ENCODE data around the gene CLEC18A. TPM values are rescaled to one million over a fixed set of nuclear protein-coding genes. Genes with fewer than 3 reads are reported as not detected.

The CLEC18A gene
- total RNA-seq, 4 donors from 2014 or later = 0.65 to 3.0 (median 1.9) TPM

DNA sequence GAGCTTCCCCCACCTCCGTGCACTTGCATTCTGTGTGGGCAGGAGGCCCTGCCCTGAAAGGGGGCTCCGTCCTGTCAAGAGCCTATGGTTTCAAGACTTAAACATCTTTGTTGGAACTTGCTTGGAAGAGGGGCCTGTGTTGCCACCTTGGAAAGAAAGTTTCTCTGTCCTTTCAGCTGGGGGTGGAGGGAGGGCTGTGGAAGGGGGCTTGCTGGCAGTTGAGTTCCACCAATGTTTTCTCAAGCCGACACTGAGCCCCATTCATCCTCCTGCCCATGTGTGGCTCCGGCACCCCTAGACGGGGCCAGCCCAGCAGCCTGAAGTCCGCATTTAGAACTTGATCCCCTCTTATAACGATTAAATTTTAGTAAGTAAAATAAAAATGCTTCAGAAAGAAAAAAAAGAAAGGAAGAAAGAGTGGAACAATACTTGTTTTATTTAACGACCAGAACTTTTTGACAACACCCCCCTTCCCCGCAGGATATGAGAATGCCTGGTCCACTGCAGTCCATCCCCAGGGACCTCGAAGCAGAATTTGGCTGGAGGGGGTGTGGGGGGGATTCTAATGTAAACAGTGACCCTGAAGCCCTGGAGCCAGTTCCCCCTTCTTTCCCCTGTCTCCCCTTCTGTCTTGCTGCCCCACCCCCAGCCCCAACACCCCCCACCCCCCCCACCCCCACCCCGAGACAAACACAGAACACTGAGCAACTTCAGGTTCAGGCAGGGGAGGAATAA is 26.9 kb upstream of the CLEC18A start:
- TF ChIP-seq, protein P1, sequence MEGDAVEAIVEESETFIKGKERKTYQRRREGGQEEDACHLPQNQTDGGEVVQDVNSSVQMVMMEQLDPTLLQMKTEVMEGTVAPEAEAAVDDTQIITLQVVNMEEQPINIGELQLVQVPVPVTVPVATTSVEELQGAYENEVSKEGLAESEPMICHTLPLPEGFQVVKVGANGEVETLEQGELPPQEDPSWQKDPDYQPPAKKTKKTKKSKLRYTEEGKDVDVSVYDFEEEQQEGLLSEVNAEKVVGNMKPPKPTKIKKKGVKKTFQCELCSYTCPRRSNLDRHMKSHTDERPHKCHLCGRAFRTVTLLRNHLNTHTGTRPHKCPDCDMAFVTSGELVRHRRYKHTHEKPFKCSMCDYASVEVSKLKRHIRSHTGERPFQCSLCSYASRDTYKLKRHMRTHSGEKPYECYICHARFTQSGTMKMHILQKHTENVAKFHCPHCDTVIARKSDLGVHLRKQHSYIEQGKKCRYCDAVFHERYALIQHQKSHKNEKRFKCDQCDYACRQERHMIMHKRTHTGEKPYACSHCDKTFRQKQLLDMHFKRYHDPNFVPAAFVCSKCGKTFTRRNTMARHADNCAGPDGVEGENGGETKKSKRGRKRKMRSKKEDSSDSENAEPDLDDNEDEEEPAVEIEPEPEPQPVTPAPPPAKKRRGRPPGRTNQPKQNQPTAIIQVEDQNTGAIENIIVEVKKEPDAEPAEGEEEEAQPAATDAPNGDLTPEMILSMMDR (IDR thresholded peaks at IDR 0.05; ENCODE audit: low read depth) = no peak

DNA sequence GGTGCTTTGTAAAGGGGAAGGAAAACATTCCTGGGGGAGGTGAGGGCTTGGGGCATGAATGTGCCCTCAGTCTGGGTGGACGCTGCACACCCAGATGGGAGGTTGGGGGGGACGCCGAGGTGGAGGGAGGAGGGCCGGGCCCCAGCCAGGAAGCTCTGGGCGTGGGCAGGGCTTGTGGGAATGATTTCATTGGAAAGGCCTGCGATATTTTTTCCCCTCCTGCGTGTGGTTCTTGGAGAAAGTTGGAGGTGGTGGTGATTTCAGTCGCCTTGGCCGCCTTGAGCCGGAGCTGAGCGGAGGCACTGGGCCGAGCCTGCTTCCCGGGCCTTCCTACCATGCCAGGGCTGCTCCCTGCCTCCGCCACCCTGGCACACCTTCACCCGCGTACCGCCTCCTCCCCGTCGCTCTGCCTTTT is 26.4 kb upstream of the CLEC18A start:
- TF ChIP-seq, protein P1 (IDR thresholded peaks at IDR 0.05; ENCODE audit: low read depth) = no peak

DNA sequence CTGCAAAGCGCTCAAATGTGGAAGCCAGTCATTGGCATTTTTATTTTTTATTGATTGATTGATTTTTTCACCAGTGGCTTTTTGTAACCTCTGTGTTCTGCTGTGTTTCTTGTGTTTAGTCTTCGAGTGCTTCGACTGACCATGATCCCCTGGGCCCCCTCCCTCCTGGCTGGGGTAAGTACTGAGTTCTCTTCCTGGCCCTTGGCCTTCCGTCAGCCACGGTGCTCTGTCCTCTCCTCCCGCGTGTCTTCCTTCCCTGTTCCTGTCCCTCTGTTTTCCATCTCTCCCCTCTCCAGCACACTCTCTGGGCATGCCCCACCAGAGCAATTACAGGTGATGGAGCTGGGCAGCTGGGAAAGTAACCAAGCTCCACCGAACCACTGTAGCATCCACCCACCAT is 25.8 kb upstream of the CLEC18A start:
- TF ChIP-seq, protein P1 (IDR thresholded peaks at IDR 0.05; ENCODE audit: low read depth) = no peak

DNA sequence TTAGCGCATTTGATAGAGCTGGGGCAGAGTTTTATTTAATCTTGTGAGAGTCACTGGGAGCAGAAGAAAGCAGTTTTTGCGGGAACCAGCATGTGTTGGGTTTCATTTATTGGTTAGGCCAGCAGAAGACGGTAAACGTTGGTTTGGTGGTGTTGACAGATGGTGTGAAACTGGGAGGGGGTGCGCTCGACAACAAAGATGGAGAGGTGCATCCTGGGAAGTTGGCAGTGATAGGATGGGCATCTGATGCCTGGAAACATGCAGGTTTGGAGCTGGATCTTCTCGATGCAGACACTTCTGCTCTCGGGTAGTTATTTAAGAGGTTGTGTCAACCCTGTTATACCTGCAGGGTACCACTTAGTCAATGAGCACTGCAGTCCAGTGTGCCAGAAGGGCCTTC is 24.9 kb upstream of the CLEC18A start:
- TF ChIP-seq, protein P1 (IDR thresholded peaks at IDR 0.05; ENCODE audit: low read depth) = no peak

DNA sequence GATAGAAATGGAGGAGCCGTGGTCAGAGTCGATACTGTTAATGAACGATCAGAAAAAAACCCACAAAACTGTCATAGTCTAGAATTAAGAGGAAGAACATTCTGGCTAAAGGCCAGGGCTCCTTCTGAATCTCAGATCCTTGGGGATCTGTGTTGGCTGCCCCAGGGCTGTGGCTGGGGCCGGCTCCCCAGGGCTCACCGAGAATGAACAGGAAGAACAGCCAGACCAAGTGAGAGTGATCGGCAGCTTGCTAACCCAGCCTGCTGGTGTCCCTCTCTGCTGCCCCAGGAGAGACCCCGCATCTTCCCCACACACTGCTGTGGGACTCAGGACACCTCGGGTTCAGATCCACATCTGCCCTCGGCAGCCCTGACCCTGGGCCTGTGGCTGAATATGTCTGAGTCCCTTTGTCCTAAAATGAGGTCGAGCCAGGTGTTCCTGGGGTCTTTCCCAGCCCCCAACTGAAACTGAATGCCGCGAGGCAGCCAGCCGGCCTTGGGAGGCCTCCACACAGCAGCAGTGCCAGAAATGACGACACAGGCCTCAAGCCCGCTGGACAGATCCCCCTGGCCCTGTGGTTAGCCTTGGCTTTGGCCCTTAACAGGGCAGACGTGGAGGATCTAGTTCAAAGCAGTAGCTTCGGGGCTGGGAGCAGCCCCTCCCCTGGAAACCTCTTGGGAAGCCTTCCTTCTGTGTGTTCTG is 23.9 kb upstream of the CLEC18A start:
- TF ChIP-seq, protein P1 (IDR thresholded peaks at IDR 0.05; ENCODE audit: low read depth) = no peak

DNA sequence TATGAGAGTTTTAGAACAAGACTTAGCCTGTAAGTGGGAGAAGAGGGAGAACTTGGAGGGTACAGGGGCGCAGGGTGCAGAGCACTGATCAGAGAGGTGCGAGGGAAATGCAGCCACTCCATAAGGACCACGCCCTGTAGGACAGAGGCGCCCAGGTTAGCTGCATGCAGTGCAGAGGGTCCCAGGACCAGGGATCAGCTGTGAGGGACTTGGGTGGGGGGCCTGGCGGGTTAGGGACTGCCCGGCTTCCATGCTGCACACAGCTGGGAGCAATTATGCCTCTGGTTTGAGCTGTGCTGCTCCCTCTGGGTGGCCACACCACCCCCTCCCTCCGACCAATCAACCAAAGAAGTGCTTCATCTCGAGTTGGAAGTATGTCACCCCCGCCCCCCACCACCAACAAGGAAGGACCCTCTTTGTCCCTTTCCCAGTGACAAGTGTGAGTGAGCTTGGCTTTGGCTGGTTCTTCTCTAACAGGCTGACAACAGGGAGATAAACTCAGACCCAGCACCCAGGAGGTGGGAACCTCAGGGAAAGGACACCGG is 22.2 kb upstream of the CLEC18A start:
- TF ChIP-seq, protein P1 (IDR thresholded peaks at IDR 0.05; ENCODE audit: low read depth) = no peak

DNA sequence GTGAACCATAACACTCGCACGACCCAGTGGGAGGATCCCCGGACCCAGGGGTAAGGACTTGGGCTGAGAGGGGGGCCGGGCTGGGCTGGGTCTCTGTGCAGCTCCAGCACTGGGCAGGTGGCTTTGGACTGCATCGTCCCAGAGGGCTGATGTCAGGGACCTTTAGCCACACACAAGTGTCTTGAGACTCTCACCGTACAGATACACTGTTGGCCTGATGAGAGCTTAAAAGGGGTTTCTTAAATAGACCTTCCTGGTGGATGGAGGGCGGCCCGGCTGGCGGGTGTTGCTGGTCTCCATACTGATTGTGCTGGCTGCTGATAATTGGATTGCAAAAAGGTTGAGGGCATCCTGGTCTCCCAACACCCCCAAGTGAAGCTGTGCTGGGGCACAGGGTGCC is 21.7 kb upstream of the CLEC18A start:
- TF ChIP-seq, protein P1 (IDR thresholded peaks at IDR 0.05; ENCODE audit: low read depth) = no peak
